Myocyte (in vitro differentiated cells): ENCODE measurements around the gene DVL1. TPM values are rescaled to one million over a fixed set of nuclear protein-coding genes. Genes with fewer than 3 reads are reported as not detected.
"Not testable (repeated sequence)": the region's sequence is repeated elsewhere in the genome, so short reads cannot be mapped to it uniquely, and the experiment has no call there.

Experiments
- DNase-seq: peaks from one replicate; pipeline ENCODE4 v3.0.0-alpha.2; 2012; ENCODE audit warnings: low read depth
- polyA plus RNA-seq: library from polyadenylated mRNA; unstranded; fragments of >200 nt; gene quantifications from one replicate; pipeline ENCODE4 v1.2.1, GENCODE V29; 2012; ENCODE audit warnings: missing spikeins
- total RNA-seq: library from RNA; depleted of rRNA; stranded (reverse); fragments of >200 nt; gene quantifications from 2 replicates; pipeline ENCODE4 v1.2.3, GENCODE V29; 2014

Gene DVL1
- 121 and 137 TPM in 2 replicates for total RNA-seq
- 85.5 TPM for polyA plus RNA-seq

DNA sequence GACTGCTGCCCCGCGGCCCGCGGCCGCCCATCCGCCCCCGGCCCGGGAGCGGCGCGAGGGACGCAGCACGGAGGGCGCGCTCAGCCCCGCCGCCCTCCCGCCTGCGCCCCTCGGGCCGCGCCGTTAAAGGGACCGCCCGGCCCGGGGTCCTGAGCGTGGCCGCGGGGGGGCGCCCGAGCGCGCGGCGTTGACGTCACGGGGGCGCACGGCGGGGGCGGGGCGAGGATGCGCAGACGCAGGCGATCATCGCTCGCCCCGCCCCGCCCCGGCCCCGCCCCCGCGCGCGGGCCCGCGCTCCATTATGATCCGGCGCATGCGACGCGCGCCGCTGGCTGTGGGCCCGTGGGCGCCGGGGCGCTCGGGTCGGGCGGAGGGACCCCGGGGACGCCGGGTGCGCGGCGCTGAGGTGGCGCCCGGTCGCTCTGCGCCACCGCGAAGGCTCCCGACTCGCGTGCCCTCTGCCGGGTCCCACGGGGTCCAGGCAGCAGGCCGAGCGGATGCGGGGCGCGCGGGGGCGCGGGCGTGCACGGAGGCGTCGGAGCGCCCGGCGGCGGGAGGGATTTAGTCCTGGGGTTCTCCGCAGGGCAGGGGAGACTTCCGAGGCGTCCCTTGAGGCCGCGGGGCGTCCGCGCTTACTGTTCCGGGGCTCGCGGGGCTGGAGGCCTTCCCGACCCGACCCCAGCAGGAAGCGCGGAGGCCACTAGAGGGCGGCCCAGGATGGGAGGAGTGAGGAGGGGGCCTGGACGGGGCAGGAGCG lies at the start of gene DVL1:
Gene DVL1, minus strand, starts transcription at position 163 of the 757 bp plus-strand sequence. CDS start 353 bp downstream, outside the sequence.
- peak; percentile 79 for DNase-seq

DNA sequence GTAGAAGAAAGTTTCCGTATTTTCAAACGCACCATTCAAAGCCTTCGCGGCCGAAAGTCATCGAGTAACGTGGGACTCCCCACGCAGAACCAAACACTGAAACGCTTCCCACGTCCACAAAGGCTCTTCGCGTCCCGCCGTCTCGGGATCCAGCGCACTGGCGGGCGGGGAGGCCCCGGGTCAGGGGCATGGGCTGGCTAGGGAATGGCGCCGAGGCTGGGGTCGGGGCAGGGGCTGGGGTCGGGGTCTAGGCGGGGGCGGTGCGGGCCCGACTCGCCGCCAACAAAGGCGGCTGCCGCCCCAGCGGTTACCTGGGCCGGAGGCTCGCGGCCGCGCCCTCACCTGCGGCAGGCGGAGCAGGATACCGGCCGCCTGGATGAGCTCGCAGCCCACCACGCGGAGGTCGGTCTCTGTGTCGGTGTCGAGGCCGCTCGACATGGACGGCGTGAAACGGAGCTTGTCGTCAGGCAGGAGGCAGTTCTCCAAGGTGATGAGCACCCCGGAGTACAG lies 49.5 kb upstream of the DVL1 start:
- DNase-seq = no peak

- peak; percentile 51 for DNase-seq
These were observed 48.8 kb upstream of the DVL1 start for GRCh38 chr1:1397839-1398523.

DNA sequence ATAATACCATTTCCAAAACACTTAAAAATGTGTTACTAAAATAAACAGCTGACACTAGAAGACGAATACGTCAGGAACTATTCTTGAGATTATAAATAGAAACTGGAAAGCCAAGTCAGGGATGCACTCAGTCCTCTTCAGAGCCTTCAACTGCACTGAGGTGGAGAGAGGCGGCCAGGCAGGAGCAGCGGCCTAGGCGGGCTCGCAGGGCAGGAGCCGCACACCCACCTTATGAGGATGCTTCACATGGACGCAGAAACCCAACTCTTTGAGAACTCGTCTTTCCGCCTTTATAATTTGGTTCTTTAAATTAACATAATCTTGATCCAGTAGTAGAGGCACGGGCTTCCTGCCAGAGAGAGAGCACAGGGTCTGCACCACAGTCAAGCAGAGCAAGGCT lies 45.9 kb upstream of the DVL1 start:
- no peak for DNase-seq

DNA sequence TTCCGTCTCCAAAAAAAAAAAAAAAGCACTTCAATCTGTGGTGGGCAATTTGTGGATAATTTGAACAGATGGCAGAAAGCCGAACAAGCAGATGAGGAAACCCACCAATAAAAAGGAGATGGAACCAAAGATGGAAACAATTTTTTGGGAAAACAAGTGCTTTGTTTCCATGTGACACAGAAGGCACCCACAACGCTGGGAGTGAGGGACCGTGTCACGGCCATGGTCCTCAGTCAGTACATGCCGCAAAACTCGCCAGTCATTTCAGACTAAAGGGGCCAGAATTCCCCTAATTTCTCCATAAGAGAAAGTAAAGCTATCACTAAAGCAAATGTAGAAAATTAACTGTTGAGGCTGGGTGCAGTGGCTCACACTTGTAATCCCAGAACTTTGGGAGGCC lies 44.9 kb upstream of the DVL1 start:
- DNase-seq = no peak

DNA sequence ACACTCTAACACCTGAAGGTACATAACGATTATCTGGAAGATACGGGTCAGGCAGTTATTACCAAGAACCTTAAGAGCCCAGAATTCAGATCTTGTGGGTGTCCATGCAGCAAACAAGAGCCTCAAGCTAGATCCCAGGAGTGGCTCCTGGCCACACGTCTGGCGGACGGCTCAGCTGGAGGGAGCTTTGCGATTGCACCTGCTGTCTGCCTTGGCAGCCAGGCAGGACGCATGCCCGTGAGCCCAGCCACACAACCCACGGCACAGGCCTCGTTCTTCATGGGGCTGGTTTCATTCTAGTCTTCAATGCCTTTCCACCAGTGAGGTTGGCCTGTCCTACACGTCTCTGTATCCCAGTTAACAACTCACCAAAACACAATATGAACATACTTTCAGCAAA lies 44.2 kb upstream of the DVL1 start:
- DNase-seq = peak; percentile 42

DNA sequence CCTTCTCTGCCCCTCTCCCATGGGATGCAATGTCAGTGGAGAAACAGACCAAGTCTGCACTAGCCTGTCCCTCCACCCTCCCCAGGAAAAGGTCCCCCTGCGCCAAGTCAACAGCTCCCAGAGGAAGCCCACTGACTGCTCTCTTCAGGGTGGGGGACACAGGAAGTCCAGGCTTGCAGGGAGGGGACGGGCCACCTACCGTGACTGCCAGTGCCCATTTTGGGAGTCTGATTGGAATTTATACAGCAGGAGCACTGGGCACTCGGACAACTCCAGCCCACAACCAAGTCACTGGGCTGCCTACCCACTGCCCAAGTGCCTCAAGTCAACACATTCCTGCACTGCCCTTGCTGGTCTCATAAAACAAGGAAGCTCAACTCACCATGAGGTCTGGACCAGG lies 43.8 kb upstream of the DVL1 start:
- DNase-seq = no peak

DNA sequence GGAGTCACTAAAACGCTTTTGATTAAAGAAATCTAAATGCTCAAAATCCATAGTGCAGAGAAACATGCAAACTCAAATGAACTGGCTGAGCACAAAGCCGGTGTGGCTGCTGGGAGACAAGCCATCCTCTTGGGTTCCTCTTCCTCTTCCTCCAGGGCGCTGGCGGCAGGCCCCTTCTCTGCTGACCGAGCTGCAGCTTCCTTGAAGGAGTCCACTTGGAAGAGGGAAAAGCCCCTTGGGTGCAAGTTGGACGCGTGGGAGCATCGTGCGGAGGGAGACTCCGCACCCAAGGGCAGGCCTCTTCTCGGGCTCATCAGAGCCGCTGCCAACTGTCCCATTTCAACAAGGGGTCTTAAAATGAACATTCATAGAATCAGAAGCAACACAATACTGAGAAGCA lies 42.0 kb upstream of the DVL1 start:
- no peak for DNase-seq

- no peak for DNase-seq
These were observed 41.5 kb upstream of the DVL1 start for GRCh38 chr1:1390675-1391074.

DNA sequence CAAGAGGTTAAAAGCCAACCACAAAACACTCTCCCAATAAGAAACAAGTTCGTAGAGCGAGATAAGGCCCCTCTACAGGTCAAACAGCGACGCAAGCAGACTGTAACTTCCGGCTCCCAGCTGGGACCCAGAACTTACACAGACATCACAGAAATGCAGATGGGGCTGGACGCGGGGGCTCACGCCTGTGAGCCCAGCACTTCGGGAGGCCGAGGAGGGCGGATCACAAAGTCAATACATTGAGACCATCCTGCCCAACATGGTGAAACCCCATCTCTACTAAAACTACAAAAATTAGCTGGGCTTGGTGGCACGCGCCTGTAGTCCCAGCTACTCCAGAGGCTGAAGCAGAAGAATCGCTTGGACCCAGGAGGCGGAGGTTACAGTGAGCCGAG lies 38.9 kb upstream of the DVL1 start:
- DNase-seq = no peak

- DNase-seq = no peak
These were observed 38.2 kb upstream of the DVL1 start for GRCh38 chr1:1387098-1388077.

DNA sequence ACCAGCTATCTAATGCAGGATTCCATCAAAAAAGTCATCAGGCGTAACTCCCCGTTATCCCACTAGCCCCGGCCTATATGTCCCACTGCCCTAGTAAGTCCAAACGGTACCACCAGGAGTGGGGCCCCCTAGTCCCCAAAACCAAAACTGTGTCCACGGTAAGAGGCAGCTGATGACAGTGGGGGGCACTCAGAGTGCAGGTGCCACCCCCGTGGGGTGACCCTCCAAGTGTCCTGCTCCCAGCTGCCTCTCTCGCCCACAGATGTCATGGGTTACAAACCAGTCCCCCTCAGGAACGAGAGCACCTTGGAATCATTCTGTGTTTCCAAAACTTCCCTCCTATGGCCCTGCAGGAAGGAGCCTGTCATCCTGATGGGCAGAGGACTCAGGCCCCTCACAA lies 36.7 kb upstream of the DVL1 start:
- DNase-seq = no peak

DNA sequence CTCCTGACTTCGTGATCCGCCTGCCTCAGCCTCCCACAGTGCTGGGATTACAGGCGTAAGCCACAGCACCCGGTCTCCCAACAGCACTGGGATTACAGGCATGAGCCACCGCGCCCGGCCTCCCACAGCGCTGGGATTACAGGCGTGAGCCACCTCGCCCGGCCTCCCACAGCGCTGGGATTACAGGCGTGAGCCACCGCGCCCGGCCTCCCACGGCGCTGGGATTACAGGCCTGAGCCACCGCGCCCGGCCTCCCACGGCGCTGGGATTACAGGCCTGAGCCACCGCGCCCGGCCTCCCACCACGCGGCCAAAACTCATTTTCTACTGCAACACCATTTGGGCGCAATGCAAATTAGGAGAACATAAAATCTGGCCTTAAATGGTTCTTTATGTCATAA lies 36.1 kb upstream of the DVL1 start:
- DNase-seq = not testable (repeated sequence)

- DNase-seq = no peak
These were observed 32.1 kb upstream of the DVL1 start for GRCh38 chr1:1381294-1381693.

DNA sequence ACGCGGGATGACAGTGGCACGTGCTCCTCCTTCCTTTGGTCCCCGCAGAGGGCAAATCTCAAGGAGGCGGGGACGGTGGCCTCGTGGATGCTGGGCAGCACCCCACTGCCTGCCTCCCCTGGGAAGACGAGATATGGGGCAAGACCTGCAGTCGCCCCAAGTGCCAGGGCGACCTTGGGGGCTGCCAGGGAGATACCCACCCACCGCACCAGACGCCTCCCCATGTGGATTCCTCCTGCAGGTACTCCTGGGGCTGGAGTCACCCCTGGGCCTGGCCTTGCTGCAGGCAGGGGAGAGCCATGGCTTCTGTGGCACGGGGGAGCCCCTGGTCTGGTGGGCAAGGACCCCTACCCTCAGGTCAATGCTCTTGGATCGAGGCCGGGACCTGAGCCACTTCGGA lies 31.6 kb upstream of the DVL1 start:
- DNase-seq = no peak

- no peak for DNase-seq
These were observed 28.5 kb upstream of the DVL1 start for GRCh38 chr1:1377540-1378205.

DNA sequence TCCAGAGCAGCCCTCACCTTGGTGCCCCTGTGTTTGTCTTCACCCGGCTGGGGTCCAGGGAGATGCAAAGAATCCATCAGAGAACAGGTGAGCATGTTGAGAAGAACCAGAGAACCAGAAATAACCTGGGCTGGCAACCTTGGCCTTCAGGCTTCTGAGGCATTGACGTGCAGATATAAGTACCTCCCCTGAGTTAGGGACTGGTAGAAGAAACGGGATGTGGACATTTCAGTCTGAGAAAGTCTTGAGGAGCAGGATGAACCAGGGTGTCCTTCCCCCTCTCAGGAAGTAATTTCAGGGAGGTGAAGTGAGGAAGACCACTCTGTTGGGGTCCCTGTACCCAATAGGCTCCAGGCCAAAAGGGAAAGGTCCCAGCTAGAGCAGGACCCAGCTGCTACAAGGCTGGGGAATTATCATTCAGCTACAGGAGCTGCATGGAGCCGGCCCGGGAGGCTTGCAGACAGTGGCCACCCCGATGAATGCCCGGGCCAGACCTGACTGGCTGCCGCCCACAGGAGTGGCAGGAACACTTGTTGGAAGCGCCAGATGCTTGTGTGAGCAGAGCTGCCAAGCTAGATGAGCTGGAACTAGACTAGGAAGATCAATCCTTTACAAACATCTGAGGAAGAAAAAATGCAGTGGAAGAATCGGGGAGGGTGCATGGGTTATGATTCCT lies 27.5 kb upstream of the DVL1 start:
- DNase-seq = peak; percentile 24

GRCh38 chr1:1374929-1375662 lies 25.9 kb upstream of the DVL1 start, which contains the start of gene AURKAIP1:
TSS of gene AURKAIP1 (minus strand) at chr1:1375207. CDS start at chr1:1374756, 451 bp downstream.
- peak; percentile 100 for DNase-seq

GRCh38 chr1:1374589-1374928 lies 25.3 kb upstream of the DVL1 start:
- peak; percentile 34 for DNase-seq
